NCI-H526 (cell line): ENCODE results near the gene ECE1.

Source experiments
- DNase-seq, 2 experiments: peaks; one replicate each; lab custom pipeline; 2025; lab: John Stamatoyannopoulos, UW

Gene ECE1

GRCh38 chr1:21308847-21309652 lies 18.8 kb upstream of the ECE1 start:
- DNase-seq, result no peak

GRCh38 chr1:21308330-21308729 lies 18.1 kb upstream of the ECE1 start:
- DNase-seq, result no peak

- DNase-seq, result no peak
These were observed 17.5 kb upstream of the ECE1 start for GRCh38 chr1:21307663-21308305.

DNA sequence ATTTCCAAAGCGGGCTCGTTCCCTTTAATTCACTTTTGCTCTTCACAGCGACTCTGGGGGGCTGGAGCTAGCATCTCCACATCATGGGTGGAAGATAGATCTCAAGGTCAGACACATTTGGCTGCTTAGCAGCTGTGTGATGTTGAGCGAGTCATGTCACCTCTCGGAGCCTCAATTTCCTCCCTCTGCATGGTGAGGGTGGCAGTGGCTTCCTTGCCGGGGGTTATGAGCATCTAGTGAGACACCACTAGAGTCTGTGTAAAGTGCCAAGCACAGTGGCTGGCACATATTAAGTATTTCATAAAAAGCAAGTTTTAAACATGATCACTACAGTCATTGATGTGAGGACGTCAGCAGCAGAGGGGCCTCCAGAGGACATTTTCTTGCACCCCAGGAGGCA lies 16.9 kb upstream of the ECE1 start:
- DNase-seq, result no peak

DNA sequence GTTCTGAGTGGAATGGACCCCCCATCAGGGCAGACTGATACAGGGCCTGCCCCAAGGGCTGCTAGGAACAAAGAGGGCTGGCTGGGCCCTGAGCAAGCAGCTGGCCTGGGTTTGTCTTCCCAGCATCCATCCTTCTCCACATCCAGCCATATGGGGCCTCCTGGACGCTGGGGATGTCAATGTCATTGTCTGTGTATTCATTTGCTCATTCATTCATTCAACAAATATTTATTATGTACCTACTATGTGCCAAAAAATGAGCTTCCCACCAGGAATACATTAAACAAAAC lies 15.6 kb upstream of the ECE1 start:
- DNase-seq, result no peak

- no peak for DNase-seq
These were observed 15.1 kb upstream of the ECE1 start for GRCh38 chr1:21305155-21305899.

GRCh38 chr1:21304488-21304887 lies 14.2 kb upstream of the ECE1 start:
- DNase-seq, result no peak

DNA sequence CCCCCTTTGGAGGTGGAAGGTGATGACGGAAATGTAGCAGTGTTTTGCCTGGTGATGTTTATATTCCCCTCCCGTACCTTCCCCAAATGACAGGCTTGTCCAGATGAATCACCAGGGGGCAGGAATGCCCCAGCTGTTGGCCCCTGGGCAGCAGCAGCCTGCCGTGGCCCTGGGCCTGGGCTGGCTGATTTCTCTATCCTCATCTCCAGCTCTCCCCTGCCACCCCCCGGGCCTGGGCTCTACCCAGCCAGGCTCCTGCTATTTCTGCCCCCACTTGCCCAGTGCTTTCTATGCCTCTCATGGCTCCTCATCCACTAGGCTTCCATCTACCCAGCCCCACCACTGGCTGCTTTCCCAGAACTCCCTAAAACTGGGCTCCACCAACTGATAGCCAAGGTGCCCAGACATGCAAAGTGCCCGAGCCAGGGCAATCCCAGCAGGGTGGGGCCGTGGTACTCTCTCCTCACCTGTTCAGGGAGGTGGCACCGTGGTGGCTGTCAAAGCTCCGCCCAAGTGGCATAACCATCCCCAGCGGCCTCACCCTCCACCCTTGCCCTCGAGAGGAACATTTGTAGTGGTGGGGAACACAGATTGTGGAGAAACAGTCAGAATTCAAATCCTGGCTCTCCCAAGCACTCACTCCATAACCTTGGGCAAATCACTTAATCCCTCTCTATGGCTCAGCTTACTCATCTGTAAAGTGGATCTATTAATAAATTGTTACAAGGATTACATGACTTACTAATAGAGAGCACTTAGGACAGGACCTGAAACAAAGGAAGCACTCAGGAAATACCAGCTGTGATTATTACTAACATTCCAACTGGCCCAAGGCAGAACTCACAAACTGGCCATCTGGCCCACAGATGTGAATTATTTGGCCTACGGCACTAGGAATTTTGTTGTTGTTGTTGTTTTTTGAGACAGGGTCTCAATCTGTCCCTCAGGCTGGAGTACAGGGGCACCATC lies 12.8 kb upstream of the ECE1 start:
- no peak for DNase-seq

DNA sequence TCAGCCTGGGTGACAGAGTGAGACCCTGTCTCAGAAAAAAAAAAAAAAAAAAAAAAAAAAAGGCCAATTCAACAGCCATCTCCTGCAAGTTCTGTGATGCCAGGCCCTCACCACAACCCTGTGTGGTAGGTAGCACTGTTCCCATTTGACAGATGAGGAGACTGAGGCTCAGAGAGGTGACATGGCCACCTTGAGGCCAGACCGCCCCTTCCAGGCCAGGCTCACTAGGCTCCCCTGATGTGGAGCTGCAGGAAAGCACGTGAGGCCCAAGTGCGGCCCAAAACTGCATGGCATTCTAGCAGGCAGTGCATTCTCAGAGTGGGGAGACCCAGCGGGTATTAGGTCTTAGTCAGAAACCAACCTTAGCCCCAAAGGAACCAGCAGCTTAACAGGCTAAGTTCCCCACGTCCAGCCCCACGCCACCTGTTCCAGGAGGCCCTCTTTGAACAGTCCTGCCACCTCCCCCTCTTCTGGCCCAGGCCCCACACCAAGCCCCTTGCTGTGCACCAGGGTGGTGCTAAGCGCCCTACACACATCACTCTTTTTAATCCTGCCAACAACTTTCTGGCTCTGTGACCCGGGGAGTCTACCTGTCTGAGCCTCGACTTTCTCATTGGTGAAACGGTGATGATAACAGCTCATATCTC lies 11.7 kb upstream of the ECE1 start:
- no peak for DNase-seq

DNA sequence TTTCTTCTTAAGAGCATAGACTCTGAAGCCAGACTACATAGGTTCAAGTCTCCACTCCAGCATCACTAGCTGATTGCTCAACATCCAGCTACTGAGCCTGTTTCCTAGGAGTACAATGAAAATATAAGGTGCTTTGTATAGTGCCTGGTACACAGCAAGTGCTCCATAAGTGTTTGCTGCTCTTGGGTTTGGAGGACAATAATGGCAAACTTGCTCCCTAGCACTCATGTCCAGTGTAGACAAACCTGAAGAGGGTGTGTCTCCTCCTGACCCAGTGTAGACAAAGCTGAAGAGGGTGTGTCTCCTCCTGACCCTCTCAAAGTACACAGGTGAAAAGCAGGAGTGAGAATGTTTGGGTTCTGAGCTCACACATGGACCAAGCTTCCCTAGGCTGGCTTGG lies 10.5 kb upstream of the ECE1 start:
- no peak for DNase-seq

DNA sequence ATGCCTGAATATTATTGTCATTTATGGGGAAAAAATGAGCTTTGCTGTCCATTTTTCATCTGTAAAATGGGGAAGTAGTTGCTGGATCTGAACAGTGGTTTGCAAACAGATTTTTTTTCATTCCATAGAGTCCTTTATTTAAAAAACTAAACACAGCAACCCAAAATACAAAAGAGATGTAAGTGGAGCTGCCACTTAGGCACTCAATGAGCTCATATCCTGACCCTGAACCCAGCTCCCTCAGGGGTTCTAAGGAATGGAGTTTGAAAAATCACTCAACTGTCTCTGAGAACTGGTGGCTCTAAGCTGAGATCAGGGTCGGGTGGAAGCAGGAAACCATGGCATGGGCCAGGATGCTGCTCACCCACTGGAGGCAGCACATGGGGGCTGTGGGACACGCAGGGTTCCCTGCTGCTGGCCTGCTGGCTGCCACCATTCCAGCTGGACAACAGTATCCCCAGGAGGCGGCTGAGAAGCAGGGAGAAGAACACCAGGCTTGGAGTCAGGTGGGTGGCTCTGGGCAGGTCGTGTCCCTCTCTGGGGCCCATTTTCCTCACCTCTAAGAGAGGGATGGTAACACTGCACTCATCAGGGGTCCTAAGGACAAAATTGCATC lies 9.6 kb upstream of the ECE1 start:
- DNase-seq, result no peak

- no peak for DNase-seq
These were observed 8.7 kb upstream of the ECE1 start for GRCh38 chr1:21298981-21299391.

GRCh38 chr1:21297975-21298374 lies 7.7 kb upstream of the ECE1 start:
- no peak for DNase-seq

DNA sequence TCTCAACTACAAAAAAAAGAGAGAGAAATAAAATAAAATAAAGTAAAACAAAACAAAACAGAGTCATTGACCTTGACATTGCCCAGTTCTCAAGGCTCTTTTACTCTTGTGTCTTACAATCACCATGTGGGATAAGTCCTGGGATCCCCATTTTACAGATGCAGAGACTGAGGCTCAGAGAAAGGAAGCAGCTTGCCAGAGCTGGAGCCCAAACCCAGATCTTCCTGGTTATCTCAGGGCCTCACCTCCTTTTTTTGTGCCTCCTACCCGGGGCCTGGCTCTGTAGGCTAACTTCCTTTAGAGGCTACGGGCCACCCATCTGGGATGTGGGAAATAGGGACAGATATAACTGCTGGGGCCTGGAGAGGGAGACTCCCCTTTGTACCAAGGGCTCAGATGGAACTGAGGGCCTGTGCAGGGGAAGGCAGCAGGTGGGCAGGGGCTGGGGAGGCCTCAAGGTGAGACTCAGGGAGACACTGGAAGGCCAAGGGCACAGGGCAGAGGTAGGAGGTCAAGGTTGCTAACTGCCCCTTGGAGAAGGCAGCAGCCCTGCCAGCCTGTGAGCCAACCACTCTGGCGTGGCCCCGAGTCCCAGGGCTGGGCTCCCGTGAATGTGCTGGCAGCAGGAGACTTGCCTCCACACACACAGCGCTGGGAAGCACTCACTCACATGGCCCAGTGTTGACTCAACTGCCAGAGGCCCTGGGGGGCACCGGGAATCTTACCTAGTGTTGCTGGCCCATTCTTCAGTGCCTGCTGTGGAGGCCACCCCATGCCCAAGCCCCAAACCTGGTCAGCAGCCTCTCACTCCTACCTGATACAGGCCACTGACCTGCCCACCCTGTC lies 6.5 kb upstream of the ECE1 start:
- no peak for DNase-seq

- DNase-seq, result no peak
These were observed 5.3 kb upstream of the ECE1 start for GRCh38 chr1:21295545-21295944.

DNA sequence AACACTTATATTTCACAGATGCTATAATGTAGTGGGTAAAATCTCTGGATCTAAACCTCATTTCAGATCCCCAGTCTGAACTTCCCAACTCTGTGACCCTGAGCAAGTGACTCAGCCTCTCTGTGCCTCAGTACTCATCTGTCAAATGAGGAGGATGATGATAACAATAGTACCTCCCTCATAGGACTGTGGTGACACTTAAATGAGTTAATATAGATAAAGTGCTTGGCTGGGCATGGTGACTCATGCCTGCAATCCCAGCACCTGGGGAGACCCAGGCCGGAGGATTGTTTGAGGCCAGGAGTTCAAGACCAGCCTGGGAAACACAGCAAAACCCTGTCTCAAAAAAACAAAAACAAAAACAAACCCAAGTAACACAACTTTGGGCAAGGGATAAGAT lies 4.7 kb upstream of the ECE1 start:
- DNase-seq, result no peak

- no peak for DNase-seq
These were observed 4.2 kb upstream of the ECE1 start for GRCh38 chr1:21294266-21294989.

- DNase-seq, result no peak
These were observed 3.4 kb upstream of the ECE1 start for GRCh38 chr1:21293537-21294265.
